ENCODE measurements around the gene LAMA3. TPM values are rescaled to one million over a fixed set of nuclear protein-coding genes. Genes with fewer than 3 reads are reported as not detected.

LAMA3 gene
- total RNA-seq, 4 donors from 2014 or later: 16.9 to 57.5 (median 48.3) TPM

DNA sequence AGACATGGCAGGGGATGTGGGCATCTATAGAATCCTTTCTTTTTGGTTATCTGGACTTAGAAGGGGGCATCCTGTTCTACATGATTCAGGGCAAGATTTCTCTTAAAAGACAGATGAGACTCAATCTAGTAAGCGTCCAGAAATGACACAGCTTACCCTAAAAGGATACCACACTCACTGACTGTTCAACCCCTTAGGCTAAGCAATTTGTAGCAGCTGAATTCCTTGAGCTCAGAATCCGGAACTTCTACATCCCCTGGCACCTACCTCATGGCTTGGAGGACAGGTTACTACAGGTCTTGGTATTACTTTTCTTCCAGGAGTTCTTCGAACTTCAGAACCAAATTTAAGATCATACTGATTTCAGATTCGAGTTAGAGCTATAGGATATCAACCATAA, 138.4 kb downstream of the LAMA3 start:
- DNase-seq (ENCODE audit: low spot score) (no peak), ATAC-seq (ENCODE audit: low FRiP score) (no peak)
- TF ChIP-seq, protein P1, sequence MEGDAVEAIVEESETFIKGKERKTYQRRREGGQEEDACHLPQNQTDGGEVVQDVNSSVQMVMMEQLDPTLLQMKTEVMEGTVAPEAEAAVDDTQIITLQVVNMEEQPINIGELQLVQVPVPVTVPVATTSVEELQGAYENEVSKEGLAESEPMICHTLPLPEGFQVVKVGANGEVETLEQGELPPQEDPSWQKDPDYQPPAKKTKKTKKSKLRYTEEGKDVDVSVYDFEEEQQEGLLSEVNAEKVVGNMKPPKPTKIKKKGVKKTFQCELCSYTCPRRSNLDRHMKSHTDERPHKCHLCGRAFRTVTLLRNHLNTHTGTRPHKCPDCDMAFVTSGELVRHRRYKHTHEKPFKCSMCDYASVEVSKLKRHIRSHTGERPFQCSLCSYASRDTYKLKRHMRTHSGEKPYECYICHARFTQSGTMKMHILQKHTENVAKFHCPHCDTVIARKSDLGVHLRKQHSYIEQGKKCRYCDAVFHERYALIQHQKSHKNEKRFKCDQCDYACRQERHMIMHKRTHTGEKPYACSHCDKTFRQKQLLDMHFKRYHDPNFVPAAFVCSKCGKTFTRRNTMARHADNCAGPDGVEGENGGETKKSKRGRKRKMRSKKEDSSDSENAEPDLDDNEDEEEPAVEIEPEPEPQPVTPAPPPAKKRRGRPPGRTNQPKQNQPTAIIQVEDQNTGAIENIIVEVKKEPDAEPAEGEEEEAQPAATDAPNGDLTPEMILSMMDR (IDR thresholded peaks at IDR 0.05): no peak

DNA sequence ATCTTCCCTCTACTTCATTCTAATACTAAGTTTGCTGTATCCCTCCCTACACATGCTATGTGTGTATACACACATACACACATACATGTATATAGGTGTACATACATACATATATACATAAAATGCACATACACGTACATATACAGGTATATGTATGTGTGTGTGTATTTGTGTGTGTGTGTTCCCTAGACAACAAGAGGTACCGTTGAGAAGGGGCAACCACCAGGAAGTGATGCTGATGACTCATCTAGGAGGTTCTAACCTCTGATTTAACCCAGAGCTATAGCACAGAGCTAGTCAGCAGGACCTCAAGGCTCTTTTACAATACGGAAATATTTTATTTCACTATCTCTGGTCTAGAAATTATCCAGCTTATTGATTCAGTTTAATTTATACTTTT, 139.2 kb downstream of the LAMA3 start:
- TF ChIP-seq, protein P1 (IDR thresholded peaks at IDR 0.05): no peak
- ATAC-seq (ENCODE audit: low FRiP score): no peak
- no peak for DNase-seq (ENCODE audit: low spot score)

GRCh38 chr18:23832911-23833310, 143.7 kb downstream of the LAMA3 start:
- ATAC-seq (ENCODE audit: low FRiP score) (no peak), DNase-seq (ENCODE audit: low spot score) (no peak)
- TF ChIP-seq, protein P1 (IDR thresholded peaks at IDR 0.05): no peak

- ATAC-seq (ENCODE audit: low FRiP score): no peak
- no peak for DNase-seq (ENCODE audit: low spot score)
- TF ChIP-seq, protein P1 (IDR thresholded peaks at IDR 0.05): no peak
These were observed 144.5 kb downstream of the LAMA3 start for GRCh38 chr18:23833714-23834113.

DNA sequence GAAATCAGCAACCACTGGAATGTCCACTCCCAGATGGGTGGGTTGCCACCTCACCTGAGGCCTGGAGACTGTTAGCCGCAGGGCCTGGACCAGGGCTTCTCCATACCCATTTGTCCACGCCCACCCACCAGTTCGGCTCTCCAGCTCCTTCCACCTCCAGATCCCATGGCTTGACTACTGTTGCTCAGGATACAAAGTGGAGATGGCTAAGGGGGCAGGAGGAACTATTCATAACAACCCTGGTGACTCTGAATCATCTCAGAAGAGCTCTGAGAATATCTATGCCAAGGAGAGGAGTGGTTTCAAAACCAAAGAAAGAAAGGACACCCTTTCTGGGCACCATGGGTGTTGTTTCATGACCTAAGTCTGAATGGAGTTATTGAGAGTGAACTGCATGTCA, 145.8 kb downstream of the LAMA3 start:
- ATAC-seq (ENCODE audit: low FRiP score) (peak; percentile 34), DNase-seq (ENCODE audit: low spot score) (no peak)
- TF ChIP-seq, protein P1 (IDR thresholded peaks at IDR 0.05): no peak

DNA sequence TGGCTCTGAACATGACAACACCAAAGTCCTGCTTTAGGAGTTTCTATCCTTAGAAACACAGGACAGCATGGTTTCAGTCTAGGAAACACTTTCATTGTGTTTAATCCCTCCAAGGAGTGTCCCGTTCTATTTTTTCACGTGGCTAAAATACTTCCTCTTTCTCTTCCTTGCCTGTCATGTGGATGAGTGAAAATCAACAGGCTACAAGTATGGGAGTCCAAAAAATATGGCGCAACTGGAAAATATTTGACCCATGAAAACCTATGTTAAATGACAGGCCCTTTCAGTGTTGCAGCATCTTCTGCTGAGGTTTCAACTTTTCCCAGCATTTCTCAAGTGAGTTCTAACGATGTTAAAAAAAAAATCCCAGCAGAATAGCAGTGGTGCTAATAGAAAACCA, 146.3 kb downstream of the LAMA3 start:
- ATAC-seq (ENCODE audit: low FRiP score) (peak; percentile 76), DNase-seq (ENCODE audit: low spot score) (no peak)

DNA sequence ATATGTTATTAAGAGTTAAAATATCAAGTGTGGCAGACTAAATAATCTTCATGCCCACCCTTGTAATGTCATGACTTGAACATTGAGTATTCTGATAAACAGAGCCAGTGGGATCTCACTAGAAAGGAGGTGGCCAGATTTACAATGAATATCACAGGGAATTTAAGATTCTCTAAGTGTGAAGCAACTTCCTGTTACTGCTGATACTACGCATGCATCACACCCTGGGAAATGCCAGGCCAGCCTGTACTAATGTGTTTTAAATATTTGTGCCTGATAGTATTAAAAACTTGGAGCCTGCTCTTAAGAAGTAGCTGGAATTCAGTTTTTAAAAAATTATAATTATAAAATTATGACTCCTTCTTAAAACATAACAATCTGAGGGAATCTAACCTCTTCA, 148.3 kb downstream of the LAMA3 start:
- TF ChIP-seq, protein P1 (IDR thresholded peaks at IDR 0.05): no peak
- DNase-seq (ENCODE audit: low spot score): no peak
- peak; percentile 78 for ATAC-seq (ENCODE audit: low FRiP score)

More for the DNA sequence above, 146.3 kb downstream of the LAMA3 start:
- TF ChIP-seq, protein P1 (IDR thresholded peaks at IDR 0.05): no peak

Measured in omental fat pad (tissue), 4 donors.